GM23338 (cell line): ENCODE measurements around the gene CYB561D2.

ENCODE experiments used
- CREB1 ChIP-seq: fragments of 250-450 bp; sonication (Bioruptor Pico); IDR thresholded peaks from 2 replicates; pipeline ENCODE4 v1.5.0; 2020; ENCODE audit warnings: low read depth, mild to moderate bottlenecking, moderate library complexity
- EZH2 ChIP-seq: fragments of 200-600 bp; sonication (generic); IDR thresholded peaks from one replicate; pipeline ENCODE4 v1.8.0; 2017; ENCODE audit warnings: antibody characterized with exemption, mild to moderate bottlenecking, low read depth; ENCODE audit not compliant: unreplicated experiment
- EZH2phosphoT487 ChIP-seq: fragments of 200-600 bp; sonication (generic); IDR thresholded peaks from one replicate; pipeline ENCODE4 v1.8.1; 2018; ENCODE audit warnings: antibody characterized with exemption; ENCODE audit not compliant: unreplicated experiment
- JUNB ChIP-seq: IDR thresholded peaks from one replicate; pipeline ENCODE4 v1.6.1; 2016; ENCODE audit warnings: antibody characterized with exemption; ENCODE audit not compliant: unreplicated experiment
- NANOG ChIP-seq: IDR thresholded peaks from 2 replicates; pipeline ENCODE4 v1.6.1; 2016; ENCODE audit warnings: antibody characterized with exemption, borderline replicate concordance
- POLR2AphosphoS5 ChIP-seq: IDR thresholded peaks from 2 replicates; pipeline ENCODE4 v1.6.1; 2016; ENCODE audit warnings: antibody characterized with exemption, low read depth
- ZNF114 ChIP-seq: fragments of 250-450 bp; sonication (Bioruptor Pico); IDR thresholded peaks from 2 replicates; pipeline ENCODE4 v1.5.0; 2020; ENCODE audit warnings: mild to moderate bottlenecking, moderate library complexity
- ZNF331 ChIP-seq: fragments of 250-450 bp; sonication (Bioruptor Pico); IDR thresholded peaks from 2 replicates; pipeline ENCODE4 v1.5.0; 2020; ENCODE audit warnings: low read depth, mild to moderate bottlenecking, moderate library complexity
- TF ChIP-seq, protein P1 (sequence below), 2 experiments: fragments of 200-600 bp in 1 of 2; sonication (generic) in 1 of 2; conservative IDR thresholded peaks; 2 replicates each; pipeline versions ENCODE4 v1.5.1 to v1.6.1; 2016 to 2017; ENCODE audit warnings: antibody characterized with exemption in 2 of 2, low read depth in 2 of 2, mild to moderate bottlenecking in 2 of 2, moderate library complexity in 1 of 2
- TF ChIP-seq, protein P2 (sequence below): IDR thresholded peaks from one replicate; pipeline ENCODE4 v1.6.1; 2018; ENCODE audit warnings: antibody characterized with exemption; ENCODE audit not compliant: unreplicated experiment
- TF ChIP-seq, protein P3 (sequence below): fragments of 250-450 bp; sonication (Bioruptor Pico); IDR thresholded peaks from 2 replicates; pipeline ENCODE4 v1.5.0; 2020; ENCODE audit warnings: mild to moderate bottlenecking, moderate library complexity
- TF ChIP-seq, protein P4 (sequence below): IDR thresholded peaks from 2 replicates; pipeline ENCODE4 v1.6.1; 2016; ENCODE audit warnings: antibody characterized with exemption

DNA sequence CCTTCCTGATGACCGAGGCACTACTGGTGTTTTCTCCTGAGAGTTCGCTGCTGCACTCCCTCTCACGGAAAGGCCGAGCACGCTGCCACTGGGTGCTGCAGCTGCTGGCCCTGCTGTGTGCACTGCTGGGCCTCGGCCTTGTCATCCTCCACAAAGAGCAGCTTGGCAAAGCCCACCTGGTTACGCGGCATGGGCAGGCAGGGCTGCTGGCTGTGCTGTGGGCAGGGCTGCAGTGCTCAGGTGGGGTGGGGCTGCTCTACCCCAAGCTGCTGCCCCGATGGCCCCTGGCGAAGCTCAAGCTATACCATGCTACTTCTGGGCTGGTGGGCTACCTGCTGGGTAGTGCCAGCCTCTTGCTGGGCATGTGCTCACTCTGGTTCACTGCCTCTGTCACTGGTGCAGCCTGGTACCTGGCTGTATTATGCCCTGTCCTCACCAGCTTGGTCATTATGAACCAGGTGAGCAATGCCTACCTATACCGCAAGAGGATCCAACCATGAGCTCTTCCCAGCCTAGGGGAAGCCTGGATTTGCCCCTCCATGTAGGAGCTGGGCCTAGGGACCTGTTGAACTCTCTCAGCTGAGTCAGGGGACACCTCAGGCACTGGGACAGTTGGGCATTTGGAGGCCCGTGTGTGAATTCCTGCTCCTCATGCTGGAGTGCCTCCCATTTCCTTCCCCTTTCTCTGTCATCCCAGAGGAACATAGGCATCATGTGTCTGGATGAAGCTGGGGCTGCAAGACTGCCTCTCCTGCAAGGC lies 2.8 kb downstream of the CYB561D2 start:
- TF ChIP-seq POLR2AphosphoS5 (no peak; the same call in 1 of the 2 replicates), EZH2 (no peak), CREB1 (CRISPR knock-in tag) (no peak), ZNF114 (CRISPR knock-in tag) (no peak), NANOG (no peak), JUNB (no peak), ZNF331 (CRISPR knock-in tag) (no peak), EZH2phosphoT487 (no peak)
- TF ChIP-seq, protein P1, sequence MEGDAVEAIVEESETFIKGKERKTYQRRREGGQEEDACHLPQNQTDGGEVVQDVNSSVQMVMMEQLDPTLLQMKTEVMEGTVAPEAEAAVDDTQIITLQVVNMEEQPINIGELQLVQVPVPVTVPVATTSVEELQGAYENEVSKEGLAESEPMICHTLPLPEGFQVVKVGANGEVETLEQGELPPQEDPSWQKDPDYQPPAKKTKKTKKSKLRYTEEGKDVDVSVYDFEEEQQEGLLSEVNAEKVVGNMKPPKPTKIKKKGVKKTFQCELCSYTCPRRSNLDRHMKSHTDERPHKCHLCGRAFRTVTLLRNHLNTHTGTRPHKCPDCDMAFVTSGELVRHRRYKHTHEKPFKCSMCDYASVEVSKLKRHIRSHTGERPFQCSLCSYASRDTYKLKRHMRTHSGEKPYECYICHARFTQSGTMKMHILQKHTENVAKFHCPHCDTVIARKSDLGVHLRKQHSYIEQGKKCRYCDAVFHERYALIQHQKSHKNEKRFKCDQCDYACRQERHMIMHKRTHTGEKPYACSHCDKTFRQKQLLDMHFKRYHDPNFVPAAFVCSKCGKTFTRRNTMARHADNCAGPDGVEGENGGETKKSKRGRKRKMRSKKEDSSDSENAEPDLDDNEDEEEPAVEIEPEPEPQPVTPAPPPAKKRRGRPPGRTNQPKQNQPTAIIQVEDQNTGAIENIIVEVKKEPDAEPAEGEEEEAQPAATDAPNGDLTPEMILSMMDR (conservative IDR thresholded peaks at IDR 0.05; ENCODE audit: low read depth in 2 of 2): no peak
- TF ChIP-seq, protein P2, sequence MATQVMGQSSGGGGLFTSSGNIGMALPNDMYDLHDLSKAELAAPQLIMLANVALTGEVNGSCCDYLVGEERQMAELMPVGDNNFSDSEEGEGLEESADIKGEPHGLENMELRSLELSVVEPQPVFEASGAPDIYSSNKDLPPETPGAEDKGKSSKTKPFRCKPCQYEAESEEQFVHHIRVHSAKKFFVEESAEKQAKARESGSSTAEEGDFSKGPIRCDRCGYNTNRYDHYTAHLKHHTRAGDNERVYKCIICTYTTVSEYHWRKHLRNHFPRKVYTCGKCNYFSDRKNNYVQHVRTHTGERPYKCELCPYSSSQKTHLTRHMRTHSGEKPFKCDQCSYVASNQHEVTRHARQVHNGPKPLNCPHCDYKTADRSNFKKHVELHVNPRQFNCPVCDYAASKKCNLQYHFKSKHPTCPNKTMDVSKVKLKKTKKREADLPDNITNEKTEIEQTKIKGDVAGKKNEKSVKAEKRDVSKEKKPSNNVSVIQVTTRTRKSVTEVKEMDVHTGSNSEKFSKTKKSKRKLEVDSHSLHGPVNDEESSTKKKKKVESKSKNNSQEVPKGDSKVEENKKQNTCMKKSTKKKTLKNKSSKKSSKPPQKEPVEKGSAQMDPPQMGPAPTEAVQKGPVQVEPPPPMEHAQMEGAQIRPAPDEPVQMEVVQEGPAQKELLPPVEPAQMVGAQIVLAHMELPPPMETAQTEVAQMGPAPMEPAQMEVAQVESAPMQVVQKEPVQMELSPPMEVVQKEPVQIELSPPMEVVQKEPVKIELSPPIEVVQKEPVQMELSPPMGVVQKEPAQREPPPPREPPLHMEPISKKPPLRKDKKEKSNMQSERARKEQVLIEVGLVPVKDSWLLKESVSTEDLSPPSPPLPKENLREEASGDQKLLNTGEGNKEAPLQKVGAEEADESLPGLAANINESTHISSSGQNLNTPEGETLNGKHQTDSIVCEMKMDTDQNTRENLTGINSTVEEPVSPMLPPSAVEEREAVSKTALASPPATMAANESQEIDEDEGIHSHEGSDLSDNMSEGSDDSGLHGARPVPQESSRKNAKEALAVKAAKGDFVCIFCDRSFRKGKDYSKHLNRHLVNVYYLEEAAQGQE: no peak
- TF ChIP-seq, protein P3, sequence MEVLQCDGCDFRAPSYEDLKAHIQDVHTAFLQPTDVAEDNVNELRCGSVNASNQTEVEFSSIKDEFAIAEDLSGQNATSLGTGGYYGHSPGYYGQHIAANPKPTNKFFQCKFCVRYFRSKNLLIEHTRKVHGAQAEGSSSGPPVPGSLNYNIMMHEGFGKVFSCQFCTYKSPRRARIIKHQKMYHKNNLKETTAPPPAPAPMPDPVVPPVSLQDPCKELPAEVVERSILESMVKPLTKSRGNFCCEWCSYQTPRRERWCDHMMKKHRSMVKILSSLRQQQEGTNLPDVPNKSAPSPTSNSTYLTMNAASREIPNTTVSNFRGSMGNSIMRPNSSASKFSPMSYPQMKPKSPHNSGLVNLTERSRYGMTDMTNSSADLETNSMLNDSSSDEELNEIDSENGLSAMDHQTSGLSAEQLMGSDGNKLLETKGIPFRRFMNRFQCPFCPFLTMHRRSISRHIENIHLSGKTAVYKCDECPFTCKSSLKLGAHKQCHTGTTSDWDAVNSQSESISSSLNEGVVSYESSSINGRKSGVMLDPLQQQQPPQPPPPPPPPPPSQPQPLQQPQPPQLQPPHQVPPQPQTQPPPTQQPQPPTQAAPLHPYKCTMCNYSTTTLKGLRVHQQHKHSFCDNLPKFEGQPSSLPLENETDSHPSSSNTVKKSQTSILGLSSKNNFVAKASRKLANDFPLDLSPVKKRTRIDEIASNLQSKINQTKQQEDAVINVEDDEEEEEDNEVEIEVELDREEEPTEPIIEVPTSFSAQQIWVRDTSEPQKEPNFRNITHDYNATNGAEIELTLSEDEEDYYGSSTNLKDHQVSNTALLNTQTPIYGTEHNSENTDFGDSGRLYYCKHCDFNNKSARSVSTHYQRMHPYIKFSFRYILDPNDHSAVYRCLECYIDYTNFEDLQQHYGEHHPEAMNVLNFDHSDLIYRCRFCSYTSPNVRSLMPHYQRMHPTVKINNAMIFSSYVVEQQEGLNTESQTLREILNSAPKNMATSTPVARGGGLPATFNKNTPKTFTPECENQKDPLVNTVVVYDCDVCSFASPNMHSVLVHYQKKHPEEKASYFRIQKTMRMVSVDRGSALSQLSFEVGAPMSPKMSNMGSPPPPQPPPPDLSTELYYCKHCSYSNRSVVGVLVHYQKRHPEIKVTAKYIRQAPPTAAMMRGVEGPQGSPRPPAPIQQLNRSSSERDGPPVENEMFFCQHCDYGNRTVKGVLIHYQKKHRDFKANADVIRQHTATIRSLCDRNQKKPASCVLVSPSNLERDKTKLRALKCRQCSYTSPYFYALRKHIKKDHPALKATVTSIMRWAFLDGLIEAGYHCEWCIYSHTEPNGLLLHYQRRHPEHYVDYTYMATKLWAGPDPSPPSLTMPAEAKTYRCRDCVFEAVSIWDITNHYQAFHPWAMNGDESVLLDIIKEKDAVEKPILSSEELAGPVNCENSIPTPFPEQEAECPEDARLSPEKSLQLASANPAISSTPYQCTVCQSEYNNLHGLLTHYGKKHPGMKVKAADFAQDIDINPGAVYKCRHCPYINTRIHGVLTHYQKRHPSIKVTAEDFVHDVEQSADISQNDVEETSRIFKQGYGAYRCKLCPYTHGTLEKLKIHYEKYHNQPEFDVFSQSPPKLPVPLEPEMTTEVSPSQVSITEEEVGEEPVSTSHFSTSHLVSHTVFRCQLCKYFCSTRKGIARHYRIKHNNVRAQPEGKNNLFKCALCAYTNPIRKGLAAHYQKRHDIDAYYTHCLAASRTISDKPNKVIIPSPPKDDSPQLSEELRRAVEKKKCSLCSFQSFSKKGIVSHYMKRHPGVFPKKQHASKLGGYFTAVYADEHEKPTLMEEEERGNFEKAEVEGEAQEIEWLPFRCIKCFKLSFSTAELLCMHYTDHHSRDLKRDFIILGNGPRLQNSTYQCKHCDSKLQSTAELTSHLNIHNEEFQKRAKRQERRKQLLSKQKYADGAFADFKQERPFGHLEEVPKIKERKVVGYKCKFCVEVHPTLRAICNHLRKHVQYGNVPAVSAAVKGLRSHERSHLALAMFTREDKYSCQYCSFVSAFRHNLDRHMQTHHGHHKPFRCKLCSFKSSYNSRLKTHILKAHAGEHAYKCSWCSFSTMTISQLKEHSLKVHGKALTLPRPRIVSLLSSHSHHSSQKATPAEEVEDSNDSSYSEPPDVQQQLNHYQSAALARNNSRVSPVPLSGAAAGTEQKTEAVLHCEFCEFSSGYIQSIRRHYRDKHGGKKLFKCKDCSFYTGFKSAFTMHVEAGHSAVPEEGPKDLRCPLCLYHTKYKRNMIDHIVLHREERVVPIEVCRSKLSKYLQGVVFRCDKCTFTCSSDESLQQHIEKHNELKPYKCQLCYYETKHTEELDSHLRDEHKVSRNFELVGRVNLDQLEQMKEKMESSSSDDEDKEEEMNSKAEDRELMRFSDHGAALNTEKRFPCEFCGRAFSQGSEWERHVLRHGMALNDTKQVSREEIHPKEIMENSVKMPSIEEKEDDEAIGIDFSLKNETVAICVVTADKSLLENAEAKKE: no peak
- TF ChIP-seq, protein P4, sequence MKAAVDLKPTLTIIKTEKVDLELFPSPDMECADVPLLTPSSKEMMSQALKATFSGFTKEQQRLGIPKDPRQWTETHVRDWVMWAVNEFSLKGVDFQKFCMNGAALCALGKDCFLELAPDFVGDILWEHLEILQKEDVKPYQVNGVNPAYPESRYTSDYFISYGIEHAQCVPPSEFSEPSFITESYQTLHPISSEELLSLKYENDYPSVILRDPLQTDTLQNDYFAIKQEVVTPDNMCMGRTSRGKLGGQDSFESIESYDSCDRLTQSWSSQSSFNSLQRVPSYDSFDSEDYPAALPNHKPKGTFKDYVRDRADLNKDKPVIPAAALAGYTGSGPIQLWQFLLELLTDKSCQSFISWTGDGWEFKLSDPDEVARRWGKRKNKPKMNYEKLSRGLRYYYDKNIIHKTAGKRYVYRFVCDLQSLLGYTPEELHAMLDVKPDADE: no peak
